ENCODE results near the gene ELMOD1.

GRCh38 chr11:107678632-107678971 is 87.7 kb downstream of the ELMOD1 start:
- no peak for TF ChIP-seq CTCF (IDR thresholded peaks at IDR 0.05; ENCODE audit: low read depth, low read length)
- TF ChIP-seq EZH2phosphoT487 (IDR thresholded peaks at IDR 0.05; ENCODE audit: low read depth), result no peak

Data from OCI-LY3 (cell line).